ENCODE measurements around the gene SLC36A4. TPM values are rescaled to one million over a fixed set of nuclear protein-coding genes. Genes with fewer than 3 reads are reported as not detected.
A peak's percentile ranks its signal among the peaks of the same experiment; 100 is the strongest.

Gene SLC36A4
- total RNA-seq, 1 experiment from 2014 or later = 21.1 TPM

GRCh38 chr11:93116641-93117441 is 81.0 kb downstream of the SLC36A4 start:
- Histone ChIP-seq H3K36me3 (ENCODE audit: control insufficient read depth in 1 of 2, insufficient read depth in 2 of 2, low read length in 2 of 2) (no peaks in the 10 kb centered on the region), H3K27ac (ENCODE audit: low read depth, low read length) (no peak overlapping the region), H3K4me3 (replicated peaks in 1 of 2; ENCODE audit: low read depth in 1 of 2, low read length in 2 of 2) (no peak overlapping the region), H3K27me3 (ENCODE audit: insufficient read depth, low read length) (no peaks in the 10 kb centered on the region), H3K9ac (ENCODE audit: low read length) (no peak overlapping the region), H3K9me2 (ENCODE audit: insufficient read depth) (no peaks in the 10 kb centered on the region), H2AFZ (ENCODE audit: low read depth, low read length, poor library complexity, severe bottlenecking) (no peak overlapping the region), H4K20me1 (ENCODE audit: insufficient read depth) (no peaks in the 10 kb centered on the region), H3K4me2 (ENCODE audit: low read length) (no peak overlapping the region), H3K79me2 (ENCODE audit: insufficient read depth, low read length) (no peaks in the 10 kb centered on the region), H3K4me1 (ENCODE audit: control insufficient read depth in 1 of 2, insufficient read depth in 2 of 2, low read length in 2 of 2) (peaks cover 2 to 3% of the 10 kb centered on the region in 2 experiments; a peak in 1 of 4 replicates), H3K9me3 (ENCODE audit: control insufficient read depth in 1 of 2, insufficient read depth in 1 of 2, low read depth in 1 of 2, low read length in 2 of 2) (no peaks in the 10 kb centered on the region)
- TF ChIP-seq ELF1 (IDR thresholded peaks at IDR 0.05; ENCODE audit: borderline replicate concordance, low read depth) (no peak), SP1 (IDR thresholded peaks at IDR 0.05; ENCODE audit: low read depth) (no peak), YY1 (IDR thresholded peaks at IDR 0.05; ENCODE audit: extremely low read depth, insufficient replicate concordance, low read depth, low read length) (no peak), JUND (IDR thresholded peaks at IDR 0.05) (no peak), CEBPB (IDR thresholded peaks at IDR 0.05; ENCODE audit: low read depth) (no peak), SRF (IDR thresholded peaks at IDR 0.05; ENCODE audit: low read depth) (no peak), EZH2phosphoT487 (IDR thresholded peaks at IDR 0.05; ENCODE audit: borderline replicate concordance) (no peak)
- ChIA-PET POLR2A (no interaction called here), CTCF (no interaction called here), RAD21 (ENCODE audit: low non-redundant PET in 1 of 2, low total read pairs in 2 of 2, uncharacterized antibody in 2 of 2, unreplicated experiment in 2 of 2) (no interaction called here)
- DNase-seq (ENCODE audit: low read depth, low spot score) = no peak
- peak; percentile 66; the same call in 1 of the 2 replicates for ATAC-seq
- no TSS peak for BruUV-seq (replicated peaks)
- intact Hi-C loops (cut with micrococcal nuclease) = no loop called here

DNA sequence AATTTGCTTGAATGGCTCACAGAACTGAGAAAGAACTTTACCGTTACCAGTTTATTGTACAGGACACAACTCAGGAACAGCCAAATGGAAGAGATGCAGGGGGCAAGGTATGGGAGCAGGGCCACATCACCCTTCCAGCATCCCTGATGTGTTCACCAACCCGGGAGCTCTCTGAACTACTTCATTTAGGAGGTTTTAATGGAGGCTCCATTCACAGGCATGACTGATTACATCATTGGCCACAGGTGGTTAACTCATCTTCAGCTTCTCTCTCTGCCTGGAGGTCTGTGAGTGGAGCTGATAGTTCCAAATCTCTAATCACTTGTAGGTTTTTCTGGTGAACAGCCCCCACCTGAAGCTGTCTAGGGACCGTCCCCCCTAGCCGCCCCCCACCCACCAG is 83.5 kb downstream of the SLC36A4 start:
- DNase-seq (ENCODE audit: low read depth, low spot score) (no peak), ATAC-seq (no peak)
- H2AFZ ChIP-seq (ENCODE audit: low read depth, low read length, poor library complexity, severe bottlenecking) = no peak overlapping the region
- no peaks in the 10 kb centered on the region for H3K27me3 ChIP-seq (ENCODE audit: insufficient read depth, low read length)
- H3K4me3 ChIP-seq (replicated peaks in 1 of 2; ENCODE audit: low read depth in 1 of 2, low read length in 2 of 2) = no peak overlapping the region
- H3K4me2 ChIP-seq (ENCODE audit: low read length) = no peak overlapping the region
- CTCF ChIA-PET = interaction anchor here (1.8 kb wide), 1 partner anchor 173 kb away, joined by 6 read pairs; no protein-coding TSS in a partner anchor
- H3K79me2 ChIP-seq (ENCODE audit: insufficient read depth, low read length) = no peaks in the 10 kb centered on the region
- intact Hi-C loops (cut with micrococcal nuclease) = no loop called here
- no peaks in the 10 kb centered on the region for H3K36me3 ChIP-seq (ENCODE audit: control insufficient read depth in 1 of 2, insufficient read depth in 2 of 2, low read length in 2 of 2)
- H3K9ac ChIP-seq (ENCODE audit: low read length) = no peak overlapping the region
- H4K20me1 ChIP-seq (ENCODE audit: insufficient read depth) = no peaks in the 10 kb centered on the region
- no peaks in the 10 kb centered on the region for H3K9me3 ChIP-seq (ENCODE audit: control insufficient read depth in 1 of 2, insufficient read depth in 1 of 2, low read depth in 1 of 2, low read length in 2 of 2)
- RAD21 ChIA-PET (ENCODE audit: low non-redundant PET in 1 of 2, low total read pairs in 2 of 2, uncharacterized antibody in 2 of 2, unreplicated experiment in 2 of 2) = no interaction called here
- H3K27ac ChIP-seq (ENCODE audit: low read depth, low read length) = no peak overlapping the region
- POLR2A ChIA-PET = no interaction called here
- BruUV-seq (replicated peaks) = no TSS peak
- H3K4me1 ChIP-seq (ENCODE audit: control insufficient read depth in 1 of 2, insufficient read depth in 2 of 2, low read length in 2 of 2) = peaks cover 2 to 3% of the 10 kb centered on the region in 2 experiments; a peak in 1 of 4 replicates
- H3K9me2 ChIP-seq (ENCODE audit: insufficient read depth) = no peaks in the 10 kb centered on the region
- TF ChIP-seq ELF1 (IDR thresholded peaks at IDR 0.05; ENCODE audit: borderline replicate concordance, low read depth) (no peak), POLR2A (IDR thresholded peaks at IDR 0.05; ENCODE audit: borderline replicate concordance, extremely low read depth, insufficient read depth, insufficient read length) (no peak), YY1 (IDR thresholded peaks at IDR 0.05; ENCODE audit: extremely low read depth, insufficient replicate concordance, low read depth, low read length) (no peak), POLR2AphosphoS5 (IDR thresholded peaks at IDR 0.05; ENCODE audit: low read depth, low read length) (no peak), FOSL1 (IDR thresholded peaks at IDR 0.05; ENCODE audit: low read depth) (no peak), EZH2 (IDR thresholded peaks at IDR 0.05) (no peak), SIN3A (IDR thresholded peaks at IDR 0.05; ENCODE audit: low read depth) (no peak), CTCF (IDR thresholded peaks at IDR 0.05 in 2 of 3, conservative IDR thresholded peaks at IDR 0.05 in 1 of 3; ENCODE audit: borderline replicate concordance in 1 of 3, insufficient read depth in 1 of 3, low read depth in 2 of 3, low read length in 2 of 3) (no peak), JUND (IDR thresholded peaks at IDR 0.05) (no peak)
- TF ChIP-seq, protein P1, sequence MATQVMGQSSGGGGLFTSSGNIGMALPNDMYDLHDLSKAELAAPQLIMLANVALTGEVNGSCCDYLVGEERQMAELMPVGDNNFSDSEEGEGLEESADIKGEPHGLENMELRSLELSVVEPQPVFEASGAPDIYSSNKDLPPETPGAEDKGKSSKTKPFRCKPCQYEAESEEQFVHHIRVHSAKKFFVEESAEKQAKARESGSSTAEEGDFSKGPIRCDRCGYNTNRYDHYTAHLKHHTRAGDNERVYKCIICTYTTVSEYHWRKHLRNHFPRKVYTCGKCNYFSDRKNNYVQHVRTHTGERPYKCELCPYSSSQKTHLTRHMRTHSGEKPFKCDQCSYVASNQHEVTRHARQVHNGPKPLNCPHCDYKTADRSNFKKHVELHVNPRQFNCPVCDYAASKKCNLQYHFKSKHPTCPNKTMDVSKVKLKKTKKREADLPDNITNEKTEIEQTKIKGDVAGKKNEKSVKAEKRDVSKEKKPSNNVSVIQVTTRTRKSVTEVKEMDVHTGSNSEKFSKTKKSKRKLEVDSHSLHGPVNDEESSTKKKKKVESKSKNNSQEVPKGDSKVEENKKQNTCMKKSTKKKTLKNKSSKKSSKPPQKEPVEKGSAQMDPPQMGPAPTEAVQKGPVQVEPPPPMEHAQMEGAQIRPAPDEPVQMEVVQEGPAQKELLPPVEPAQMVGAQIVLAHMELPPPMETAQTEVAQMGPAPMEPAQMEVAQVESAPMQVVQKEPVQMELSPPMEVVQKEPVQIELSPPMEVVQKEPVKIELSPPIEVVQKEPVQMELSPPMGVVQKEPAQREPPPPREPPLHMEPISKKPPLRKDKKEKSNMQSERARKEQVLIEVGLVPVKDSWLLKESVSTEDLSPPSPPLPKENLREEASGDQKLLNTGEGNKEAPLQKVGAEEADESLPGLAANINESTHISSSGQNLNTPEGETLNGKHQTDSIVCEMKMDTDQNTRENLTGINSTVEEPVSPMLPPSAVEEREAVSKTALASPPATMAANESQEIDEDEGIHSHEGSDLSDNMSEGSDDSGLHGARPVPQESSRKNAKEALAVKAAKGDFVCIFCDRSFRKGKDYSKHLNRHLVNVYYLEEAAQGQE (IDR thresholded peaks at IDR 0.05; ENCODE audit: low read depth) = no peak
- TF ChIP-seq, protein P2, sequence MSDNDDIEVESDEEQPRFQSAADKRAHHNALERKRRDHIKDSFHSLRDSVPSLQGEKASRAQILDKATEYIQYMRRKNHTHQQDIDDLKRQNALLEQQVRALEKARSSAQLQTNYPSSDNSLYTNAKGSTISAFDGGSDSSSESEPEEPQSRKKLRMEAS (IDR thresholded peaks at IDR 0.05) = no peak
